ENCODE results near the gene SYTL4. TPM values are rescaled to one million over a fixed set of nuclear protein-coding genes. Genes with fewer than 3 reads are reported as not detected.
"Not testable (repeated sequence)": the region's sequence is repeated elsewhere in the genome, so short reads cannot be mapped to it uniquely, and the experiment has no call there.

The SYTL4 gene
- 0.67 and 0.73 TPM in 2 replicates for total RNA-seq (2016; rRNA removed; fragmentation: Illumina TruSeq; extraction: Trizol)
- total RNA-seq (2016; cell fraction: cytosol; rRNA removed; fragmentation: Illumina TruSeq; extraction: Trizol; ENCODE audit: low read depth), result 0.18 and 0.30 TPM in 2 replicates
- total RNA-seq (2016; cell fraction: insoluble cytoplasmic fraction; rRNA removed; fragmentation: Illumina TruSeq; extraction: Trizol), result 0.71 and 0.80 TPM in 2 replicates
- total RNA-seq (2016; cell fraction: membrane; rRNA removed; fragmentation: Illumina TruSeq; extraction: Trizol), result 0.28 and 0.31 TPM in 2 replicates
- 0.66 and 0.71 TPM in 2 replicates for total RNA-seq (2016; cell fraction: nucleus; rRNA removed; fragmentation: Illumina TruSeq; extraction: Trizol)
- 0.22 and 0.41 TPM in 2 replicates for polyA plus RNA-seq (2011; rRNA removed)
- 0.04 and 0.13 TPM in 2 replicates for polyA plus RNA-seq (2011; cell fraction: cytosol; rRNA removed)
- polyA plus RNA-seq (2011; cell fraction: nucleus; rRNA removed), result 0.61 and 0.64 TPM in 2 replicates
- 0.35 and 1.0 TPM in 2 replicates for polyA plus RNA-seq (2012)
- 0.06 TPM in 2 replicates for polyA plus RNA-seq (2016; cell fraction: cytosol; fragmentation: Illumina TruSeq; extraction: Trizol; ENCODE audit: low read depth)
- 0.43 and 1.0 TPM in 2 replicates for polyA plus RNA-seq (2016; cell fraction: insoluble cytoplasmic fraction; fragmentation: Illumina TruSeq; extraction: Trizol; ENCODE audit: low read depth)
- polyA plus RNA-seq (2016; cell fraction: membrane; fragmentation: Illumina TruSeq; extraction: Trizol; ENCODE audit: low read depth), result 0.11 TPM in 1 of 2 replicates, not detected in the other
- 1.3 and 1.4 TPM in 2 replicates for polyA plus RNA-seq (2016; cell fraction: nucleus; fragmentation: Illumina TruSeq; extraction: Trizol; ENCODE audit: insufficient read depth, low read depth)
- polyA minus RNA-seq (2011; rRNA and poly(A)+ RNA removed; ENCODE audit: low replicate concordance), result 0.18 and 10.0 TPM in 2 replicates
- not detected in 2 replicates for polyA minus RNA-seq (2011; cell fraction: cytosol; rRNA and poly(A)+ RNA removed)
- 0.50 and 0.52 TPM in 2 replicates for polyA minus RNA-seq (2011; cell fraction: nucleus; rRNA and poly(A)+ RNA removed)
- percentile 27 among the genes with signal in this experiment for Bru-seq, nascent RNA
- BruChase-seq, experiment 1, labeled RNA remaining after a 6-hour chase, result percentile 35 among the genes with signal in this experiment
- percentile 30 among the genes with signal in this experiment for BruChase-seq, experiment 2, labeled RNA remaining after a 2-hour chase
- long read RNA-seq, experiment 1, result 0 reads
- long read RNA-seq, experiment 2, partial matches to known transcripts, result 0 of 3 reads
- long read RNA-seq, experiment 2, other reads (novel, unspliced or antisense), result 3 of 3 reads

DNA sequence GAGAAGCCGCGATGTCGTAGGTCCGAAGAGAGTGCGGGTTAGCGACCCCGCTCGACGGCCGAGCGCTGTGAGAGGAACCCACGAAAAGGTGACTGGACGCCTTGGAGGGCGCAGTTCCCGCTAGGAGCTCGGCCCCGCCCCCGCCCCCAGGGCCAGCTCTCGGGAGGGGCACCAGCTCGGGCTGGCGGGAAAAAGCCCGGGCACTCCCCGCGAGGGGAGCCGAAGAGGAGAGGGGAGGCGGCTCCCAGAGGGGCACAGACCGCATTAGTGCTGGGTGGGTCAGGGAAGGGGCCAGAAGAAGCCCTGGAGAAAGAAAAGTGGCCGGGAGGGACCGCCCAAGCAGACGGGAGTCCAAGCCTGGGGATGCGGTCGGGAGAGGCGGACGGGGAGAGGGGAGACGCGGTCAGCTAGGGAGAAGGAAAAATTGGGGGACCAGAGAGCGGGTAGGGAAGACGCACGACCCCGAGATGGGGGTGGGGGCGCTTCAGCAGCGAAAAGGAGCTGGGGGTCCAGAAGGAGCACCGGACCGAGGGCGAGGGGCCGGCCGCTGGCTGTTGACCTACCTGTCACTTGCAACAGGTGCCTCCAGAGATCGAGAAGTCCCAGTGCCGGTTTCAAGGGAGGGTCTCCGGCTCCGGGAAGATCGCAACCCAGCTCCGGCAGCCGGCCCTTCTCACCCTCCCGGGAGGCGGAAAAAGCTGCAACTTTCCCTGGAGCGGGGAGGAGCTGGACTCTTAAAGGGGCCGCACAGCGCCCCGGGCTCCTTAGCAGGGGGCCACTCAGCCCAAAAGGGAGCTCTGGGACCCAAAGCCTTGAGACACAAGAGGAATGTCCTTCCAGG is at the start of gene SYTL4:
TSS of gene SYTL4 (minus strand) at position 681 of the 841 bp plus-strand sequence. CDS start 30,084 bp downstream, outside the sequence.
- peak; percentile 44 for ATAC-seq
- ChIA-PET POLR2A (no interaction called here), CTCF (ENCODE audit: low intra/inter-chr PET ratio, low total read pairs) (no interaction called here)
- Histone ChIP-seq H3K27ac (ENCODE audit: extremely low read length, insufficient read depth, low read length) (no peak within 1 kb of the TSS), H2AFZ (ENCODE audit: low read length) (no peak within 1 kb of the TSS), H3K79me2 (ENCODE audit: insufficient read depth, low read length) (no peaks in the 10 kb centered on the region), H3K36me3 (replicated peaks in 1 of 2; ENCODE audit: control insufficient read depth in 1 of 2, insufficient read depth in 2 of 2, low read length in 2 of 2) (no peaks in the 10 kb centered on the region), H3K4me2 (ENCODE audit: low read depth, low read length) (peak within 1 kb of the TSS; percentile 55), H3K4me3 (replicated peaks in 1 of 3; ENCODE audit: insufficient read depth in 1 of 3, low read depth in 2 of 3, low read length in 3 of 3) (peak within 1 kb of the TSS; percentile 26 to 64 (median 57); a peak in 5 of 6 replicates), H3K9ac (ENCODE audit: insufficient read depth, low read depth, low read length) (no peak within 1 kb of the TSS), H4K20me1 (ENCODE audit: insufficient read depth, low read length) (no peaks in the 10 kb centered on the region), H3K27me3 (ENCODE audit: control insufficient read depth in 1 of 2, insufficient read depth in 2 of 2, low read length in 2 of 2) (peaks cover 0 to 1% of the 10 kb centered on the region in 2 experiments; a peak in 1 of 5 replicates), H3K4me1 (ENCODE audit: insufficient read depth, low read length) (no peaks in the 10 kb centered on the region), H3K9me3 (ENCODE audit: low read length) (no peaks in the 10 kb centered on the region)
- no peak for DNase-seq (ENCODE audit: low spot score)
- BruUV-seq (replicated peaks), result no TSS peak
- intact Hi-C loops (cut with micrococcal nuclease; ENCODE audit: unreplicated experiment) (no loop called here), in situ Hi-C loops (cut with HindIII; ENCODE audit: extremely low pct_ligation_motif_present, low pct_unique_long_range_greater_than_20kb) (no loop called here)
- peak; percentile 36; the same call in 1 of the 2 replicates for TF ChIP-seq ZNF430 (CRISPR knock-in tag; IDR thresholded peaks at IDR 0.05)
- no peak for TF ChIP-seq KLF16 (CRISPR knock-in tag; IDR thresholded peaks at IDR 0.05)
- TF ChIP-seq, protein P1, sequence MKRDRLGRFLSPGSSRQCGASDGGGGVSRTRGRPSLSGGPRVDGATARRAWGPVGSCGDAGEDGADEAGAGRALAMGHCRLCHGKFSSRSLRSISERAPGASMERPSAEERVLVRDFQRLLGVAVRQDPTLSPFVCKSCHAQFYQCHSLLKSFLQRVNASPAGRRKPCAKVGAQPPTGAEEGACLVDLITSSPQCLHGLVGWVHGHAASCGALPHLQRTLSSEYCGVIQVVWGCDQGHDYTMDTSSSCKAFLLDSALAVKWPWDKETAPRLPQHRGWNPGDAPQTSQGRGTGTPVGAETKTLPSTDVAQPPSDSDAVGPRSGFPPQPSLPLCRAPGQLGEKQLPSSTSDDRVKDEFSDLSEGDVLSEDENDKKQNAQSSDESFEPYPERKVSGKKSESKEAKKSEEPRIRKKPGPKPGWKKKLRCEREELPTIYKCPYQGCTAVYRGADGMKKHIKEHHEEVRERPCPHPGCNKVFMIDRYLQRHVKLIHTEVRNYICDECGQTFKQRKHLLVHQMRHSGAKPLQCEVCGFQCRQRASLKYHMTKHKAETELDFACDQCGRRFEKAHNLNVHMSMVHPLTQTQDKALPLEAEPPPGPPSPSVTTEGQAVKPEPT (CRISPR knock-in tag; IDR thresholded peaks at IDR 0.05; ENCODE audit: low read depth), result no peak
- peak; percentile 98 for TF ChIP-seq ZFP91 (CRISPR knock-in tag; IDR thresholded peaks at IDR 0.05; ENCODE audit: borderline replicate concordance)
- 6% methylated on average over 9 of the region's 60 CpGs for WGBS (ENCODE audit: low lambda C conversion rate)
- no peak for FAIRE-seq

DNA sequence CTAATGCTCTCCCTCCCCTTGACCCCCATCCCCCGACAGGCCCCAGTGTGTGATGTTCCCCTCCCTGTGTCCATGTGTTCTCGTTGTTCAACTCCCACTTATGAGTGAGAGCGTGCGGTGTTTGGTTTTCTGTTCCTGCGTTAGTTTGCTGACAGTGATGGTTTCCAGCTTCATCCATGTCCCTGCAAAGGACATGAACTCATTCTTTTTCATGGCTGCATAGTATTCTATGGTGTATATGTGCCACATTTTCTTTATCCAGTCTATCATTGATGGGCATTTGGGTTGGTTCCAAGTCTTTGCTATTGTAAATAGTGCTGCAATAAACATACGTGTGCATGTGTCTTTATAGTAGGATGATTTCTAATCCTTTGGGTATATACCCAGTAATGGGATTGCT is 37.5 kb upstream of the SYTL4 start:
- H4K20me1 ChIP-seq (ENCODE audit: insufficient read depth, low read length); H3K4me1 ChIP-seq (ENCODE audit: insufficient read depth, low read length); POLR2A ChIA-PET; H3K4me3 ChIP-seq (replicated peaks in 1 of 3; ENCODE audit: insufficient read depth in 1 of 3, low read depth in 2 of 3, low read length in 3 of 3); H3K27ac ChIP-seq (ENCODE audit: extremely low read length, insufficient read depth, low read length); DNase-seq (ENCODE audit: low spot score); H2AFZ ChIP-seq (ENCODE audit: low read length); BruUV-seq (replicated peaks); FAIRE-seq; intact Hi-C loops (cut with micrococcal nuclease; ENCODE audit: unreplicated experiment); H3K9me3 ChIP-seq (ENCODE audit: low read length); H3K9ac ChIP-seq (ENCODE audit: insufficient read depth, low read depth, low read length); H3K27me3 ChIP-seq (ENCODE audit: control insufficient read depth in 1 of 2, insufficient read depth in 2 of 2, low read length in 2 of 2); H3K4me2 ChIP-seq (ENCODE audit: low read depth, low read length); H3K79me2 ChIP-seq (ENCODE audit: insufficient read depth, low read length); ATAC-seq; H3K36me3 ChIP-seq (replicated peaks in 1 of 2; ENCODE audit: control insufficient read depth in 1 of 2, insufficient read depth in 2 of 2, low read length in 2 of 2): not testable (repeated sequence)
- in situ Hi-C loops (cut with HindIII; ENCODE audit: extremely low pct_ligation_motif_present, low pct_unique_long_range_greater_than_20kb), result loop anchor here (5.0 kb wide), 1 partner anchor 82 kb away; no protein-coding TSS in a partner anchor
- CTCF ChIA-PET (ENCODE audit: low intra/inter-chr PET ratio, low total read pairs), result interaction anchor here (1.2 to 4.1 kb wide), 6 partner anchors 84 to 257 kb away, joined by 3 to 139 read pairs (median 8); no protein-coding TSS in a partner anchor
- 36% methylated on average over 6 of the region's 6 CpGs for WGBS (ENCODE audit: low lambda C conversion rate)

Data from HepG2 (cell line).